ENCODE results near the gene EPHA6.

EPHA6 gene

GRCh38 chr3:97297032-97297431, 482.6 kb downstream of the EPHA6 start:
- no peak for TF ChIP-seq CTCF (IDR thresholded peaks at IDR 0.05; ENCODE audit: low read depth, low read length)
- DNase-seq (ENCODE audit: extremely low read depth, low read depth), result no peak

GRCh38 chr3:97301114-97301513, 486.7 kb downstream of the EPHA6 start:
- DNase-seq (ENCODE audit: extremely low read depth, low read depth), result no peak
- TF ChIP-seq CTCF (IDR thresholded peaks at IDR 0.05; ENCODE audit: low read depth, low read length), result no peak

DNA sequence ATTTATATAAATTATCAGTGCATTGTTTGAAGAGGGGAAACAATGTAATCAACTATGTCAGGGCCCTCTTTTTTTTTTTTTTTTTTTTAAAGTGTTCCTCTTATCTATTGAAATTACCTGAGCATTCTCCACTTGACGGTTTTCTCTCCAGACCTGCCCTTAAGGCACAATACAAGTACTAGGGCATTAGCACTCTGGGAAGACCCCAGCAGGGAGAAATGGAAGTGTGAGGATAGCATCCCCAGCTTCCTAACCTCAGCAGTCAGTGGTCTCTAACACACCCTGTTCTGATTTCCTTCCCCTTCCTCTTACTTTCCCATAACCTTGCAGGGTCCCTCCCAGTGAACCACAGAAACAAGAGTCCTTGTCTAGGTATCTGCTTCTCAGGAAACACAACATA, 491.8 kb downstream of the EPHA6 start:
- no peak for TF ChIP-seq CTCF (IDR thresholded peaks at IDR 0.05; ENCODE audit: low read depth, low read length)
- DNase-seq (ENCODE audit: extremely low read depth, low read depth), result no peak

DNA sequence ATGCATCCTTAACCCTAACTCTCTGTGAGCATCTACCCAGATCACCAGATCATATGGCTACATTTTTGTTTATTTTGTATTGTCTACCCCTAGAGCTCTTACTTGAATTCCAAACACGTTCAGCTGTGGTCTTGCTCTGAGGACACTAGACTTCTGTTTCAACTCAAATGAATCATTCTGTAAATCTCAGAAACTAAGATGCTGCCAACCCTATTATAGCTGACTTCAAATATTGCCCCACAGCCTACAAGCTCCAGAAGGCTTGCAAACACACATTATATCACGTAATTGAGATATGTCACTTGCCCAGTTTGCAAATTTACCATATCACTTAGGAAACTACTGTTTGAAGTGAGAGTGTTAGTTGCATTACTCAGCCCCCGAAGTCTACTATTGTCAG, 524.0 kb downstream of the EPHA6 start:
- TF ChIP-seq CTCF (IDR thresholded peaks at IDR 0.05; ENCODE audit: low read depth, low read length), result no peak
- no peak for DNase-seq (ENCODE audit: extremely low read depth, low read depth)

DNA sequence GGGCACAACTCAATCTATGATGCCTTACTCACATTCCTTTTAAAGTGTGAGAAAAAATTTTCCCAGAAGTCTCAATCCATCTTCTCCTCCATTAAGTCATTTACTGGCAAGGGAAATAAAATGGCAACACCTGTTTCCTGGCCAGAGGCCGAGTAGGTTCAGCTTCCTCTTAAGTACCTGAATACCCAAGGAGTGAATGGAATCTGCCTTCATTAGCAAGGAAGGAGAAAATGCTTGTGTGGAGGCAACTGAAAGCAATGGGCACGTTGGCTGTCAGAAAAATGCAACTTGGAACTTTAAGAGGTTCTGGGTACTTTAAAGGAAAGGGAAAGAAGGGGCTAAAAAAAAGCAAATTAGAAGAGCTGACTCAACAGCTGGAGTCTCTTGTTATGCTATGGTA, 526.5 kb downstream of the EPHA6 start:
- no peak for DNase-seq (ENCODE audit: extremely low read depth, low read depth)

GRCh38 chr3:97347780-97348179, 533.4 kb downstream of the EPHA6 start:
- DNase-seq (ENCODE audit: extremely low read depth, low read depth), result no peak
- no peak for TF ChIP-seq CTCF (IDR thresholded peaks at IDR 0.05; ENCODE audit: low read depth, low read length)

More for the DNA sequence above, 526.5 kb downstream of the EPHA6 start:
- no peak for TF ChIP-seq CTCF (IDR thresholded peaks at IDR 0.05; ENCODE audit: low read depth, low read length)

DNA sequence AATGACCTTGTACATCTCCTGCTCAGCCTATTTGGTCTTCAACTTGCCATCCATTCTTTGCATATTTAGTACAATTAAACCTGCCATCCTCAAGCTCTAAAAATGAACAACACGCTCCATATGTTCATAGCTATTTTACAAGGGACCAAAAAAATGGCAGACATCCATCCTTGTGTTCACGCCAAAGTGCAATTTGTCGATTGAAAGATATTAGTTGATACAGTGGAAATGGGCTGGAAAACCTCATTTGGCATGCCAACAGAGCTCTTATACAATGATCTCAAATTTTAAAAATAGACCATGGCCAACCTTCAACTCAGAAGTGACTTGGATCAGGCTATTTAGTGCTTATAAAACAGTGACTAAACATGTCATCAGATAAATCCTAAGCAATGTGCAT, 536.6 kb downstream of the EPHA6 start:
- no peak for DNase-seq (ENCODE audit: extremely low read depth, low read depth)
- no peak for TF ChIP-seq CTCF (IDR thresholded peaks at IDR 0.05; ENCODE audit: low read depth, low read length)
